Thyroid gland (tissue), 4 donors: ENCODE results near the gene UBE4B. TPM values are rescaled to one million over a fixed set of nuclear protein-coding genes. Genes with fewer than 3 reads are reported as not detected.

ENCODE experiments used
- DNase-seq, 2 donors: peaks; one replicate each; pipeline ENCODE4 v3.0.0-alpha.2; 2019
- H3K27ac ChIP-seq, 3 donors: fragments of 200-600 bp; sonication (generic); 1 replicate in 2 of 3; 2 replicates in 1 of 3; pipeline ENCODE4 v1.5.1; 2016 to 2019; ENCODE audit warnings: mild to moderate bottlenecking in 1 of 3, moderate library complexity in 1 of 3
- H3K27me3 ChIP-seq: fragments of 200-600 bp; sonication (generic); one replicate; pipeline ENCODE4 v1.5.1; 2019
- H3K36me3 ChIP-seq, 2 donors: fragments of 200-600 bp; sonication (generic); one replicate each; pipeline ENCODE4 v1.5.1; 2016 to 2019
- H3K4me1 ChIP-seq, 2 donors: fragments of 200-600 bp; sonication (generic); one replicate each; pipeline ENCODE4 v1.5.1; 2017 to 2019
- H3K4me3 ChIP-seq, 3 donors: fragments of 200-600 bp; sonication (generic); replicated peaks in 1 of 3; 1 replicate in 2 of 3; 2 replicates in 1 of 3; pipeline ENCODE4 v1.5.1; 2016; ENCODE audit warnings: mild to moderate bottlenecking in 1 of 3
- H3K9me3 ChIP-seq: fragments of 200-600 bp; sonication (generic); one replicate; pipeline ENCODE4 v1.5.1; 2017
- CTCF ChIP-seq, 6 experiments: fragments of 200-600 bp in 3 of 6; fragments of 450-650 bp in 3 of 6; sonication (generic) in 3 of 6; IDR thresholded peaks; one replicate each; pipeline ENCODE4 v1.5.1; 2016 to 2019; ENCODE audit warnings: antibody characterized with exemption in 6 of 6, mild to moderate bottlenecking in 2 of 6, inconsistent platforms in 1 of 6, moderate library complexity in 1 of 6
- POLR2A ChIP-seq, 2 donors: fragments of 450-650 bp; IDR thresholded peaks; one replicate each; pipeline ENCODE4 v1.6.1; 2017; ENCODE audit warnings: antibody characterized with exemption in 2 of 2, mild to moderate bottlenecking in 2 of 2, moderate library complexity in 1 of 2
- WGBS, 2 donors: methylation state at CpG; one replicate each; pipeline ENCODE4 v1.1.5; 2017; 5-methylcytosine and 5-hydroxymethylcytosine counted together
- intact Hi-C: fragments of 100-400 bp; cut with DNase I; formaldehyde crosslinking; loops from one replicate; pipeline ENCODE4 v1.15.1; 2023
- total RNA-seq, 4 donors: library from RNA; depleted of rRNA; stranded (reverse); fragments of >200 nt; gene quantifications; one replicate each; pipeline ENCODE4 v1.2.3, GENCODE V29; 2016

Gene UBE4B
- total RNA-seq, 4 donors from 2014 or later: 64.0 to 89.0 (median 71.0) TPM

GRCh38 chr1:10061276-10061675, 28.5 kb downstream of the UBE4B start:
- 94 to 95% methylated on average over 5 of the region's 5 CpGs for WGBS, 2 donors
- intact Hi-C loops: no loop called here
- TF ChIP-seq CTCF (IDR thresholded peaks at IDR 0.05): no peak
- no peak for TF ChIP-seq POLR2A (IDR thresholded peaks at IDR 0.05)
- H3K27ac ChIP-seq: no peak overlapping the region
- no peaks in the 10 kb centered on the region for H3K27me3 ChIP-seq
- peaks cover 22 to 50% of the 10 kb centered on the region in 2 donors for H3K4me1 ChIP-seq
- H3K36me3 ChIP-seq: no peaks in the 10 kb centered on the region
- no peaks in the 10 kb centered on the region for H3K9me3 ChIP-seq
- DNase-seq: no peak
- H3K4me3 ChIP-seq: no peak overlapping the region

GRCh38 chr1:10063878-10064277, 31.1 kb downstream of the UBE4B start:
- Histone ChIP-seq H3K4me3 (no peak overlapping the region), H3K27me3 (no peaks in the 10 kb centered on the region), H3K36me3 (no peaks in the 10 kb centered on the region), H3K4me1 (peaks cover 0 to 38% of the 10 kb centered on the region in 2 donors), H3K9me3 (no peaks in the 10 kb centered on the region), H3K27ac (no peak overlapping the region)
- no peak for TF ChIP-seq CTCF (IDR thresholded peaks at IDR 0.05)
- no peak for TF ChIP-seq POLR2A (IDR thresholded peaks at IDR 0.05)
- no peak for DNase-seq
- intact Hi-C loops: no loop called here
- WGBS, 2 donors: 87 to 90% methylated on average over 7 of the region's 7 CpGs

GRCh38 chr1:10064416-10065343, 31.9 kb downstream of the UBE4B start:
- no peak for DNase-seq
- Histone ChIP-seq H3K27ac (no peak overlapping the region), H3K4me1 (peaks cover 0 to 30% of the 10 kb centered on the region in 2 donors), H3K36me3 (no peaks in the 10 kb centered on the region), H3K4me3 (no peak overlapping the region), H3K9me3 (no peaks in the 10 kb centered on the region), H3K27me3 (no peaks in the 10 kb centered on the region)
- WGBS, 2 donors: 91 to 94% methylated on average over 8 of the region's 8 CpGs
- TF ChIP-seq CTCF (IDR thresholded peaks at IDR 0.05) (no peak), POLR2A (IDR thresholded peaks at IDR 0.05) (no peak)
- intact Hi-C loops: no loop called here

- WGBS, 2 donors: 78 to 89% methylated on average over 7 of the region's 7 CpGs
- Histone ChIP-seq H3K36me3 (no peaks in the 10 kb centered on the region), H3K27ac (no peak overlapping the region), H3K4me1 (peaks cover 0 to 28% of the 10 kb centered on the region in 2 donors), H3K9me3 (no peaks in the 10 kb centered on the region), H3K4me3 (no peak overlapping the region), H3K27me3 (no peaks in the 10 kb centered on the region)
- no peak for DNase-seq
- TF ChIP-seq CTCF (IDR thresholded peaks at IDR 0.05) (no peak), POLR2A (IDR thresholded peaks at IDR 0.05) (no peak)
- intact Hi-C loops: no loop called here
These were observed 32.6 kb downstream of the UBE4B start for GRCh38 chr1:10065344-10065685.

- 88 to 91% methylated on average over 3 of the region's 3 CpGs for WGBS, 2 donors
- intact Hi-C loops: no loop called here
- Histone ChIP-seq H3K9me3 (no peaks in the 10 kb centered on the region), H3K27ac (no peak overlapping the region), H3K27me3 (no peaks in the 10 kb centered on the region), H3K4me1 (peaks cover 0 to 28% of the 10 kb centered on the region in 2 donors), H3K4me3 (no peak overlapping the region), H3K36me3 (no peaks in the 10 kb centered on the region)
- TF ChIP-seq CTCF (IDR thresholded peaks at IDR 0.05) (no peak), POLR2A (IDR thresholded peaks at IDR 0.05) (no peak)
- DNase-seq: no peak
These were observed 33.0 kb downstream of the UBE4B start for GRCh38 chr1:10065760-10066159.
